Amniotic stem cell (primary cell): ENCODE results near the gene BAIAP2L1.

Experiments
- DNase-seq: peaks from one replicate; lab custom pipeline; 2025; lab: John Stamatoyannopoulos, UW

Gene BAIAP2L1

DNA sequence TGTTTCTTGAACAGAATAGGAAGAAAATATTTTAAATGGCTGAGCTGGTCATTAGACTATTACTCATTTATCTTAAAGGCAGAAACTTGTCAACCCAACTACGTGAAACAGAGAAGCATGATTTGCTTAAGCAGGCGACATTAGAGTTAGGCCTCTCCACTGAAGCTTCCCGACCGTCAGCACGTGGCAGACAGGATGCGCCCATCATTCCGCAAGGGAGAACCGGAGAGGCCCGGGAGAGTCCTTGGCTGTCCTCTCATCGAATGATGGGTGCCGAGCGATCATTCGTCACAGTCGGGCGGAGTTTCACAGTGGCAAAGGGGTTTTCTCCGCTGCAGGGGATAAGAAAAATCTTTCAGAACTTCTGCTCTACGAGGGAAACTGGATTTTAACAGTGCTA is 107.6 kb downstream of the BAIAP2L1 start:
- no peak for DNase-seq

GRCh38 chr7:98291717-98292116 is 109.2 kb downstream of the BAIAP2L1 start:
- no peak for DNase-seq

DNA sequence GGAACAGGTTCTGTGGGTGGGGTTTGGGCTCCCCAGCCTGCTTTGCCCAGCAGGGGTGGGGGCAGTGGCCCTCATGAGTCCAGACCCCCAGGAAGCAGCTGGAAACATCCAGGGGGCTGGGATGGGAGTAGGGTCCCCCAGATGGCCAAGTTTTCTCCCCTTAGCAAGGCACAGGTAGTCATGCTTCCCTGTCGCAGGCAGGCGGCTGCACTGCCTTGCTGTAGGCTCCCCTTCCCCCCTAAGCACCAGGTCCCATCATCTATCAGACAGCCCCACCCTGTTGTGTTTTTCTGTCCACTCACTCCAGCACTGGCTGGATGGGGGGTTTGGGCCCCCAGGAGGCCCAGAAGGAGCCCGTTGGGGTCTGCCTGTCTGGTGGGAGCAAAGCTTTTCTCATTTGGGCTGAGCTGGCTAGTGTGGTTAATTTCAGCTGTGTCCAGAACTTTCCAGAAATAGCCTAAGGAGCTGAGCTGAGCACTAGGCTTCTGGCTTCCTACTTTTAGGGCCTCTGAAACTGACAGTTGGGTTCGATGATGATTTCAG is 111.5 kb downstream of the BAIAP2L1 start:
- no peak for DNase-seq

GRCh38 chr7:98288064-98288823 is 112.6 kb downstream of the BAIAP2L1 start:
- DNase-seq: no peak

DNA sequence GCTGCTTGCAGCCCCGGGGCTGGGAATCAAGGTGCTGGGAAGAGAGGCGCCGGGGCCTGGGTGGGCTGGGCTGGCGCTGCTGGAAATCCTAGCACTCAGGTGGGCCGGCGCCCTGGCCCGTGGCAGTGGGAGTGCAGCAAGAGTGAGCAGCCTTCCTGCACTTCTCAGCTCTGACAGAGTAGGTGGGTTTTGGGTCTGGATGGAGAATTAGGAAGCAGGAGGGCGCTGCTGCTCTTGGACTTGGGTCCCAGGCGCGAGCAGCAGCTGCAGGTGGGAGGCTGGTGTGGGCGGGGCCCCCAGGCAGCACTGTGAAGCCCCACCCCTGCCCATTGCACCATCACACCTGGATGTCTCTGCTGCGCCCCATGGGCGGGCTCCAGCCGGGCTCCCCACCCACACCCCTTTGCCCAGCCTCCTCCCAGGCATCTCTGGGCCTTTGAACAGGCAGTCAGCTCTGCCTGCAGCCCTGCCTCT is 113.4 kb downstream of the BAIAP2L1 start:
- DNase-seq: no peak

- no peak for DNase-seq
Observed at GRCh38 chr7:98286701-98287485, 114.0 kb downstream of the BAIAP2L1 start.

DNA sequence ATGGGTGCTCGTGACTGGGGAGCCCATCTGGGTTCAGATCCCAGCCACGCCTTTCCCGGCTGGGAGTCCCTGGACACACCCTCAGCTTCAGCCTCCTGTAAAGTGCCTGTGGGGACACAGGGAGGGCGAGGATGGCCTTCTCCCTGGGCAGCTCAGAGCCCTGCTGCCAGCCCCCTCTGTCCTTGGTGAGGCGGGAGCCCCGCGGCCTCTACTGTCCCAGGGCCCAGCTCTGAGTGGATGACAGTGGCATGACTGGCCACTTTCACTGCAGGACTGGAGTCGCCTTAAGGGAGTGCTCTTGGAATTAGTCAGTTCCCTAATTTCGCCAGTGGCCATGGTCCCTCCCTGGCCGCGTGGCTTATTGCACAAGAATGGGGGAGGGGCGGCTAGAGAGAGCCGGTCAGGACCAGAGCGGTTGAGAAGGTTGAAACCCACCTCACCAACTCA is 114.8 kb downstream of the BAIAP2L1 start:
- peak; percentile 60 for DNase-seq

DNA sequence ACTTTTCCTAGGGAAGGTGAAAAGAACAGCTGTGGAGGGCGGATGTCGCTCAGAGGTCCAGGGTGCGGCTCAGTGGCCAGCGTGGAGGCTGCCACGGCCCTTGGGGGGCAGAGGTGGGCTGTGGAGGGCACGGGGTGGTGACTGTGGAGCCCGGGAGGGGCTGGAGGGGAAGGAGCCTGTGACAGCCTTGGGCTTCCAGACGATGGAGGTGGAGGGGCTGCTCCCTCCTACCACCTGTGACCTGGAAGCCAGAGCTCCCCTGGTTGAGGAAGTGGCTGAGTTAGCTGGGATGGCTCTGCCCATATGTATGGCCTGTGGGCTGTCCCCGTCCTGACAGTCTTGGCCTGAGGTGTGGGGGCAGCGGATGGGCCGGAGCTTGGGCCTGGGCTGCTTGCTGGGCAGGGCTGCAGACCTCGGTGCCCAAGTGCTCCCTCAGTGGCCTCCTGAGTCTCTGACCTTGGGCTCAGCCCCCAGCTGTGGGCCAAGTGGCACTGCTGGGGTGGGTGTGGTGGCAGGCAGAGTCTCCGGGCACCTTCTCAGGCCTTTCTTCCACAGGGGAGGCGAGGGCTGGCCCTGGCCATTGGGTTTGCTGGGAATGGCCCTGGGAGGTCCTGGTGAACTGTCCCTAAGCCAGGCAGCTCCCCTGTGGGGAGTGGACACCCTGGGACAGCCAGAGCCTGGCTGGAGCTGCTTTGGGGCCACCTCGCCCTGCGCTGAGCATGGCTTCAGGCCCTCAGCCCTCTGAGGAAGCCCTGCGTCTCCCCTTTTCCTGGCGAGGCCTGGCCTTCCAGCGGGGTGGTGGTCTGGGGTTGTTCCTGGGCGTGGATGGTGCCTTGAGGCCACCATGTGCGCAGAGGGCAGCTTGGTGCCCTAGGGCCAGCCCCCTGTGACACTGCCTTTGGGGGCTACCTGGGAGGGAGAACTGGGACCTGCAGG is 115.5 kb downstream of the BAIAP2L1 start:
- no peak for DNase-seq

GRCh38 chr7:98284335-98285036 is 116.4 kb downstream of the BAIAP2L1 start:
- DNase-seq: peak; percentile 24

- no peak for DNase-seq
Observed at GRCh38 chr7:98283887-98284222, 117.0 kb downstream of the BAIAP2L1 start.

GRCh38 chr7:98283127-98283886 is 117.6 kb downstream of the BAIAP2L1 start:
- peak; percentile 6 for DNase-seq

- no peak for DNase-seq
Observed at GRCh38 chr7:98282703-98283102, 118.2 kb downstream of the BAIAP2L1 start.

GRCh38 chr7:98281757-98282606 is 118.9 kb downstream of the BAIAP2L1 start:
- DNase-seq: no peak

- DNase-seq: peak; percentile 75
Observed at GRCh38 chr7:98280791-98281756, 119.8 kb downstream of the BAIAP2L1 start, which contains the start of gene BRI3. TSS of gene BRI3 (plus strand) at chr7:98281686. CDS start at chr7:98281796, 110 bp downstream.

DNA sequence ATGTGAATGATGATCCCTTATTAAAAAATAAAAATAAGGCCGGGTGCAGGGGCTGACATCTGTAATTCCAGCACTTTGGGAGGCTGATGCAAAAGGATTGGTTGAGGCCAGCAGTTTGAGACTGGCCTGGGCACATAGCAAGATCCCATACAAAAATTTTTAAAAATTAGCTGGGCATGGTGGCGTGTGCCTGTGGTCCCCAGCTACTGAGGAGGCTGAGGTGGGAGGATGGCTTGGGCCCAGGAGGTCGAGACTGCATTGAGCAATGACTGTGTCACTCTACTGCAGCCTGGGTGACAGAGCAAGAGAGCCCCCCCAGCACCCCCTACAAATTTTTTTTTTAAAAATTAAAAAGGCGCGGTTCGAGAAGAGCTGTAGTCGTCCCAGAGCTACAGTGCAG is 120.6 kb downstream of the BAIAP2L1 start:
- no peak for DNase-seq

DNA sequence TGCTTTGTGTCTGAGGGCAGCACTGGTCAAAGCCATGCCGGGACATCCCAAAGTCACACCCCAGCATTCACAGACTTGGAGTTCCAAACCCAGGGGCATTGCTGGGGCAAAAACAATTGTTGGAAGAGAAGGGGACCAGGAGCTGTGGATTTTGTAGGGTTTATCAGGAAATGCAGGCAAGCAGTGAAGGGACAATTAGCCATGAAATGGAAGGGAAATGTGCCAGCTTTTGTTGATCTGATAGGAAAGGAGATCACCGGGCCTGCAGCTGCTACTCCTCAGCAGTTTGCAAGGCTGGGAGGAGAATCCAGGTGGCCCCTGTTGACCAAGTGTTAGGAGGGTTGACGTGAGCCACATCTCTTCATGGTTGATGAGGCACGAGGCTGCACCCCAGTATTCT is 122.0 kb downstream of the BAIAP2L1 start:
- no peak for DNase-seq

- DNase-seq: no peak
Observed at GRCh38 chr7:98278408-98278807, 122.5 kb downstream of the BAIAP2L1 start.

DNA sequence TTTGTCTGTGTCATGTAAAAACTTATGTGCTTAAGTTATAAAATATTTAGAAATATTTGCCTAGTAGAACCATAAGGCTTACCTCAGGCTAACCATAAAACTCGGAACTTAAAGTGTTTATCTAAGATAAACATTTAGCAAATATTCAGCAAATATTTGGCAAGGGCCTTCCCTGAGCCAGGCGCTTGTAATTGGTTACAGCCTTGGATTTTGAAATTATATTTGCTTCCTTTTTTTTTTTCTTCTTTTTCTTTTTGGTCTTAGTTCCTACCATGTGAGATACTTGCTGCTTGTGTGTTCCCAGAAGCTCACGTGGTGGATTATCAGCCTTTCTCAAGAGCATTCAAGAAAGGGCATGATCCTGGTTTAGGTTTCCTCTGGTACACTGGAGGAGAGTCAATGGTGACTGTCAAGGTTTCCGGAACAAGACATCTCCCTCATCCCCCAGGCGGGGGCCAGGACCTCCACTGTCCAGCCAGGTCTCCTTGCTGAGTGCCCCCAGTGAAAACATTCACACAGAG is 124.6 kb downstream of the BAIAP2L1 start:
- DNase-seq: peak; percentile 8
